Heart left ventricle (tissue), 16 donors: Measurements from ENCODE around the gene KCNH5. TPM values are rescaled to one million over a fixed set of nuclear protein-coding genes. Genes with fewer than 3 reads are reported as not detected.

Experiments used
- ATAC-seq, 4 donors: fragments of 200-7000 bp; cut with Tn5 transposase; one replicate each; pipeline ENCODE4 v1.9.1; 2020 to 2022; ENCODE audit warnings: moderate library complexity in 4 of 4, mild to moderate bottlenecking in 3 of 4, moderate number of reproducible peaks in 1 of 4
- DNase-seq, 5 donors: peaks; one replicate each; pipeline ENCODE4 v3.0.0-alpha.2; 2020
- H3K27ac ChIP-seq, 12 donors: fragments of 200-600 bp; sonication (generic) in 4 of 12; one replicate each; pipeline versions ENCODE4 v1.5.0 to v1.8.0; 2016 to 2022; ENCODE audit warnings: mild to moderate bottlenecking in 2 of 12
- H3K27me3 ChIP-seq, 9 donors: fragments of 200-600 bp; sonication (generic) in 2 of 9; one replicate each; pipeline versions ENCODE4 v1.5.1 to v1.8.0; 2016 to 2022; ENCODE audit warnings: mild to moderate bottlenecking in 3 of 9
- H3K36me3 ChIP-seq, 9 donors: fragments of 200-600 bp; sonication (generic) in 2 of 9; one replicate each; pipeline versions ENCODE4 v1.5.0 to v1.8.0; 2018 to 2022; ENCODE audit warnings: mild to moderate bottlenecking in 2 of 9
- H3K4me1 ChIP-seq, 12 donors: fragments of 200-600 bp; sonication (generic) in 4 of 12; one replicate each; pipeline versions ENCODE4 v1.5.0 to v1.8.0; 2016 to 2022; ENCODE audit warnings: mild to moderate bottlenecking in 3 of 12
- H3K4me3 ChIP-seq, 12 donors: fragments of 200-600 bp; sonication (generic) in 4 of 12; one replicate each; pipeline versions ENCODE4 v1.5.0 to v1.8.0; 2017 to 2022; ENCODE audit warnings: mild to moderate bottlenecking in 9 of 12, moderate library complexity in 4 of 12
- H3K9me3 ChIP-seq, 12 donors: fragments of 200-600 bp; sonication (generic) in 4 of 12; one replicate each; pipeline versions ENCODE4 v1.5.0 to v1.8.0; 2016 to 2022; ENCODE audit warnings: mild to moderate bottlenecking in 1 of 12
- CTCF ChIP-seq, 12 donors: fragments of 200-600 bp; sonication (generic) in 4 of 12; IDR thresholded peaks; one replicate each; pipeline versions ENCODE4 v1.5.0 to v1.8.0; 2018 to 2022; ENCODE audit warnings: antibody characterized with exemption in 12 of 12, mild to moderate bottlenecking in 5 of 12
- POLR2A ChIP-seq, 2 donors: fragments of 450-650 bp; IDR thresholded peaks; one replicate each; pipeline ENCODE4 v1.6.1; 2017; ENCODE audit warnings: antibody characterized with exemption in 2 of 2, mild to moderate bottlenecking in 2 of 2, moderate library complexity in 2 of 2
- WGBS, 4 donors: extraction: QIAGEN DNeasy Blood & Tissue Kit in 2 of 4; methylation state at CpG; one replicate each; pipeline versions ENCODE4 v1.1.5 to v1.1.7; 2013 to 2018; 5-methylcytosine and 5-hydroxymethylcytosine counted together
- intact Hi-C, 10 donors: fragments of 100-400 bp; cut with DNase I; formaldehyde crosslinking; loops; one replicate each; pipeline versions ENCODE4 v1.11.1 to v1.14.2; 2022
- polyA plus RNA-seq, 2 donors: library from polyadenylated mRNA; stranded (reverse); fragments of 200-250 nt; gene quantifications; one replicate each; pipeline ENCODE4 v1.2.3, GENCODE V29; 2013
- total RNA-seq, 9 donors: library from RNA; depleted of rRNA in 2 of 9; stranded (reverse); fragments of >200 nt in 2 of 9; fragmentation: NEBNext Ultra II Directional in 3 of 9; extraction: Animal tissue kit (Norgen Biotek cat#: 25700) in 3 of 9; gene quantifications; one replicate each; pipeline versions ENCODE4 v1.1.0 to v1.2.4, GENCODE V29; 2016 to 2023
- donor health status: ischemic (EF 13 %, LVEDD 7.1; RV severe dilation, severe dysfunction).
- donor health status: healthy with polysubstance abuse.
- donor health status: DM: no; HTN: yes; CAD: no.
- donor health status: DM: no; HTN: no; CAD: no.
- donor health status: ischemic (EF 25% LVEDD 6.9; RV normal size, moderate dysfunction).
- donor health status: ischemic (EF 25% LVEDD 5.7; RV mildly dilated, moderate dysfunction).
- donor health status: healthy.
- donor health status: DM: yes; HTN: yes; CAD: no.
- donor health status: ischemic (EF 35%, LVEDD 5.7; RV mildly dilated, moderate dysfunction).
- donor health status: nonischemic (EF 11% LVEDD 7.7; RV severe dilation, severe dysfunction).
- donor health status: DM: yes; HTN: yes; CAD: no.
- donor health status: PGD.
- donor health status: ischemic (EF 29% LVEDD 5.4; RV normal size, mild dysfunction).
- donor health status: nonischemic (EF 23%, LVEDD 6.1; RV moderate dilation, normal function).

Gene KCNH5
- total and polyA plus RNA-seq, 11 donors = 0.17 to 0.66 TPM; not detected in 9

- Histone ChIP-seq H3K4me3 (no peak overlapping the region), H3K36me3 (no peaks in the 10 kb centered on the region), H3K27ac (no peak overlapping the region), H3K4me1 (no peaks in the 10 kb centered on the region), H3K9me3 (no peaks in the 10 kb centered on the region), H3K27me3 (no peaks in the 10 kb centered on the region)
- TF ChIP-seq POLR2A (IDR thresholded peaks at IDR 0.05) = no peak
- no peak for TF ChIP-seq CTCF (IDR thresholded peaks at IDR 0.05)
- 50 to 54% (median 51%) methylated on average over 7 of the region's 7 CpGs for WGBS, 4 donors
- ATAC-seq = no peak
- no peak for DNase-seq
- intact Hi-C loops = no loop called here
Measured at GRCh38 chr14:62711351-62712023, 333.8 kb downstream of the KCNH5 start.

- H3K36me3 ChIP-seq = no peaks in the 10 kb centered on the region
Measured at GRCh38 chr14:62710811-62711210, 334.4 kb downstream of the KCNH5 start.

GRCh38 chr14:62709773-62710172 lies 335.5 kb downstream of the KCNH5 start:
- intact Hi-C loops = no loop called here
- no peak for DNase-seq
- no peak for ATAC-seq
- 53 to 55% (median 55%) methylated on average over 3 of the region's 3 CpGs for WGBS, 4 donors
- H3K9me3 ChIP-seq = no peaks in the 10 kb centered on the region
- H3K36me3 ChIP-seq = no peaks in the 10 kb centered on the region
- no peak for TF ChIP-seq CTCF (IDR thresholded peaks at IDR 0.05)
- TF ChIP-seq POLR2A (IDR thresholded peaks at IDR 0.05) = no peak
- H3K27ac ChIP-seq = no peak overlapping the region
- no peaks in the 10 kb centered on the region for H3K4me1 ChIP-seq
- no peak overlapping the region for H3K4me3 ChIP-seq
- H3K27me3 ChIP-seq = no peaks in the 10 kb centered on the region

More at GRCh38 chr14:62710811-62711210, 334.4 kb downstream of the KCNH5 start:
- Histone ChIP-seq H3K27me3 (no peaks in the 10 kb centered on the region), H3K4me3 (no peak overlapping the region), H3K27ac (no peak overlapping the region), H3K4me1 (no peaks in the 10 kb centered on the region), H3K9me3 (no peaks in the 10 kb centered on the region)
- ATAC-seq = no peak
- intact Hi-C loops = no loop called here
- no peak for DNase-seq
- TF ChIP-seq POLR2A (IDR thresholded peaks at IDR 0.05) (no peak), CTCF (IDR thresholded peaks at IDR 0.05) (no peak)

- Histone ChIP-seq H3K4me1 (no peaks in the 10 kb centered on the region), H3K9me3 (no peaks in the 10 kb centered on the region), H3K27me3 (no peaks in the 10 kb centered on the region), H3K4me3 (no peak overlapping the region), H3K27ac (no peak overlapping the region), H3K36me3 (no peaks in the 10 kb centered on the region)
- intact Hi-C loops = no loop called here
- 62 to 72% (median 65%) methylated on average over 2 of the region's 2 CpGs for WGBS, 4 donors
- ATAC-seq (no peak), DNase-seq (no peak)
- TF ChIP-seq POLR2A (IDR thresholded peaks at IDR 0.05) (no peak), CTCF (IDR thresholded peaks at IDR 0.05) (no peak)
Measured at GRCh38 chr14:62706217-62706616, 339.0 kb downstream of the KCNH5 start.
